ENCODE results near the gene MAPK7. TPM values are rescaled to one million over a fixed set of nuclear protein-coding genes. Genes with fewer than 3 reads are reported as not detected.

Gene MAPK7
- total and polyA plus RNA-seq, 2 donors (not counting 3 experiments of a cell fraction or from before 2014, with no cell fraction given): 16.8 to 30.7 TPM

GRCh38 chr17:19334331-19334730, 44.0 kb upstream of the MAPK7 start:
- Histone ChIP-seq H3K4me2 (ENCODE audit: insufficient read depth, low read length) (no peak overlapping the region), H3K27ac (ENCODE audit: insufficient read depth, low read depth, low read length) (no peak overlapping the region), H4K20me1 (replicated peaks; ENCODE audit: control insufficient read depth, extremely low read depth, insufficient read depth, low read length) (no peaks in the 10 kb centered on the region), H3K9me1 (replicated peaks; ENCODE audit: control insufficient read depth, extremely low read depth, insufficient read depth, low read length) (no peaks in the 10 kb centered on the region), H3K79me2 (ENCODE audit: control insufficient read depth, insufficient read depth, low read length) (no peaks in the 10 kb centered on the region), H3K36me3 (ENCODE audit: control insufficient read depth in 2 of 2, extremely low read depth in 1 of 2, insufficient read depth in 2 of 2, low read length in 2 of 2) (peaks cover 0 to 7% of the 10 kb centered on the region in 2 experiments), H3K27me3 (ENCODE audit: control insufficient read depth in 2 of 2, insufficient read depth in 2 of 2, low read length in 2 of 2) (no peaks in the 10 kb centered on the region), H3K4me3 (replicated peaks in 1 of 3; ENCODE audit: insufficient read depth in 1 of 3, low read depth in 1 of 3, low read length in 3 of 3) (no peak overlapping the region), H2AFZ (ENCODE audit: low read depth, low read length) (no peak overlapping the region), H3K9me3 (replicated peaks; ENCODE audit: control insufficient read depth, insufficient read depth, low read length) (no peaks in the 10 kb centered on the region), H3K9ac (replicated peaks; ENCODE audit: extremely low read depth, insufficient read depth, low read length) (no peak overlapping the region), H3K4me1 (ENCODE audit: control insufficient read depth, extremely low read depth, insufficient read depth, low read length) (no peaks in the 10 kb centered on the region)
- no TSS peak for BruUV-seq (replicated peaks)
- ChIA-PET POLR2A (no interaction called here), CTCF (no interaction called here)
- FAIRE-seq (no peak), DNase-seq (ENCODE audit: low read depth, low spot score) (no peak)
- TF ChIP-seq MYC (IDR thresholded peaks at IDR 0.05; ENCODE audit: low read depth, low read length) (no peak), FOS (IDR thresholded peaks at IDR 0.05; ENCODE audit: borderline replicate concordance, insufficient read depth, low read length) (no peak), EZH2 (IDR thresholded peaks at IDR 0.05; ENCODE audit: borderline replicate concordance, low read depth, low read length, severe bottlenecking) (no peak), MAX (IDR thresholded peaks at IDR 0.05; ENCODE audit: insufficient read depth, insufficient read length) (no peak), CTCF (IDR thresholded peaks at IDR 0.05; ENCODE audit: extremely low read depth in 1 of 2, insufficient read depth in 1 of 2, low read depth in 1 of 2, low read length in 2 of 2) (no peak)
- intact Hi-C loops (cut with micrococcal nuclease) (no loop called here), dilution Hi-C loops (cut with MboI; ENCODE audit: extremely low pct_ligation_motif_present, low sequenced_read_pairs) (no loop called here)

Data from endothelial cell of umbilical vein (primary cell).